Measurements from ENCODE around the gene AATF. TPM values are rescaled to one million over a fixed set of nuclear protein-coding genes. Genes with fewer than 3 reads are reported as not detected.

Gene AATF
- total and polyA plus RNA-seq, 2 donors (not counting 1 experiment from before 2014, with no cell fraction given) = 23.9 to 54.8 TPM

- peaks cover 43% of the 10 kb centered on the region for H3K27me3 Mint-ChIP-seq
- no peak overlapping the region for H3K4me3 ChIP-seq (ENCODE audit: control extremely low read depth in 1 of 5, extremely low read depth in 1 of 5, insufficient read depth in 1 of 5, low read depth in 2 of 5, low read length in 4 of 5)
- POLR2A ChIA-PET = no interaction called here
- no peak overlapping the region for H3K4me3 Mint-ChIP-seq
- peaks cover 38% of the 10 kb centered on the region for H3K79me2 ChIP-seq (ENCODE audit: control insufficient read depth, insufficient read depth, low read length)
- no peak for TF ChIP-seq EZH2 (IDR thresholded peaks at IDR 0.05; ENCODE audit: borderline replicate concordance, insufficient read depth, low read depth, low read length, poor library complexity, severe bottlenecking)
- TF ChIP-seq CTCF (IDR thresholded peaks at IDR 0.05) = no peak
- intact Hi-C loops (cut with micrococcal nuclease) = loop anchor here (5.0 to 10.0 kb wide), 6 partner anchors 224 to 1984 kb away; partner anchors contain the start of genes CCT6B, HNF1B, PEX12 and SOCS7
- H3K4me2 ChIP-seq (replicated peaks; ENCODE audit: low read depth, low read length, poor library complexity, severe bottlenecking) = no peak overlapping the region
- no peak for ATAC-seq (ENCODE audit: low read depth)
- peak; percentile 38 for DNase-seq
- no peak overlapping the region for H3K27ac Mint-ChIP-seq
- no peak overlapping the region for H3K27ac ChIP-seq (ENCODE audit: low read length in 2 of 2)
- CTCF ChIA-PET = no interaction called here
- WGBS (ENCODE audit: insufficient coverage) = 16% methylated on average over 28 of the region's 30 CpGs
- H3K4me1 ChIP-seq (ENCODE audit: control insufficient read depth in 2 of 2, insufficient read depth in 2 of 2, low read length in 2 of 2) = peaks cover 45 to 69% of the 10 kb centered on the region in 2 donors
- peaks cover 13% of the 10 kb centered on the region for H4K20me1 ChIP-seq (ENCODE audit: control insufficient read depth, insufficient read depth, low read length, poor library complexity, severe bottlenecking)
- no peak overlapping the region for H2AFZ ChIP-seq (ENCODE audit: insufficient read depth, low read depth, low read length, poor library complexity, severe bottlenecking)
- peaks cover 0 to 6% of the 10 kb centered on the region in 2 experiments for H3K36me3 ChIP-seq (replicated peaks in 1 of 2; ENCODE audit: control extremely low read depth in 1 of 2, control insufficient read depth in 1 of 2, extremely low read depth in 1 of 2, insufficient read depth in 2 of 2, low read length in 1 of 2)
- H3K27me3 ChIP-seq (replicated peaks in 1 of 4; ENCODE audit: control extremely low read depth in 1 of 4, control insufficient read depth in 3 of 4, insufficient read depth in 4 of 4, low read length in 3 of 4) = peaks cover 0 to 67% (median 63%) of the 10 kb centered on the region in 4 experiments
- H3K9ac ChIP-seq (ENCODE audit: low read length) = no peak overlapping the region
- peaks cover 40% of the 10 kb centered on the region for H3K4me1 Mint-ChIP-seq
- peaks cover 0 to 35% (median 9%) of the 10 kb centered on the region in 3 donors for H3K9me3 ChIP-seq (ENCODE audit: control extremely low read depth in 1 of 3, control insufficient read depth in 2 of 3, insufficient read depth in 1 of 3, low read length in 2 of 3)
- H3K9me3 Mint-ChIP-seq (ENCODE audit: insufficient read depth) = no peaks in the 10 kb centered on the region
These were observed 2.6 kb upstream of the AATF start for GRCh38 chr17:36945959-36946725.

DNA sequence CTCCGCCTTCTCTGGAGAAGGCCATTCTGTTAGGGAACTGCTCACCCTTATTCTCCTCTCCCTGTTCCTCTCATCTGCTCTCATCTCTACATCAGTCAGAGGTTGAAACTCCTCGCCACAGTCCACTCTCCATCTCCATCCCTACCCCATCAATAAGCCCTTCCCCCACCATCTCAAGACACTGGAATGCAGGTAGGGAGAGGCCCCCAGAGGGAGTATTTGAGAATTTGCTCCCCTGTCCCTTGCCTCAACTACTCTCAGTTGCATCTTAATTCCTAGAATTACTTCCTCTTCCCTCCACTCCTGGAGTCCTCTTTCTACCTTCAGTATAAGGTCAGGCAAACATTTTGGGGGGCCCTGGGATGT is 2.0 kb upstream of the AATF start:
- no peak overlapping the region for H3K4me2 ChIP-seq (replicated peaks; ENCODE audit: low read depth, low read length, poor library complexity, severe bottlenecking)
- peaks cover 0 to 10% of the 10 kb centered on the region in 2 experiments for H3K36me3 ChIP-seq (replicated peaks in 1 of 2; ENCODE audit: control extremely low read depth in 1 of 2, control insufficient read depth in 1 of 2, extremely low read depth in 1 of 2, insufficient read depth in 2 of 2, low read length in 1 of 2)
- Mint-ChIP-seq H3K27me3 (peaks cover 38% of the 10 kb centered on the region), H3K9me3 (ENCODE audit: insufficient read depth) (no peaks in the 10 kb centered on the region), H3K27ac (no peak overlapping the region), H3K4me3 (no peak overlapping the region), H3K4me1 (peaks cover 37% of the 10 kb centered on the region)
- TF ChIP-seq CTCF (IDR thresholded peaks at IDR 0.05) (no peak), EZH2 (IDR thresholded peaks at IDR 0.05; ENCODE audit: borderline replicate concordance, insufficient read depth, low read depth, low read length, poor library complexity, severe bottlenecking) (no peak)
- H4K20me1 ChIP-seq (ENCODE audit: control insufficient read depth, insufficient read depth, low read length, poor library complexity, severe bottlenecking) = peaks cover 11% of the 10 kb centered on the region
- ChIA-PET CTCF (no interaction called here), POLR2A (no interaction called here)
- no peak overlapping the region for H3K9ac ChIP-seq (ENCODE audit: low read length)
- DNase-seq (no peak), ATAC-seq (ENCODE audit: low read depth) (no peak)
- WGBS (ENCODE audit: insufficient coverage) = no CpG with 5 or more reads among the region's 2 CpGs
- no peak overlapping the region for H2AFZ ChIP-seq (ENCODE audit: insufficient read depth, low read depth, low read length, poor library complexity, severe bottlenecking)
- H3K9me3 ChIP-seq (ENCODE audit: control extremely low read depth in 1 of 3, control insufficient read depth in 2 of 3, insufficient read depth in 1 of 3, low read length in 2 of 3) = peaks cover 0 to 29% (median 7%) of the 10 kb centered on the region in 3 donors
- H3K79me2 ChIP-seq (ENCODE audit: control insufficient read depth, insufficient read depth, low read length) = peaks cover 39% of the 10 kb centered on the region
- intact Hi-C loops (cut with micrococcal nuclease) = loop anchor here (5.0 to 10.0 kb wide), 6 partner anchors 224 to 1984 kb away; partner anchors contain the start of genes CCT6B, HNF1B, PEX12 and SOCS7
- H3K27ac ChIP-seq (ENCODE audit: low read length in 2 of 2) = no peak overlapping the region
- peaks cover 0 to 61% (median 57%) of the 10 kb centered on the region in 4 experiments for H3K27me3 ChIP-seq (replicated peaks in 1 of 4; ENCODE audit: control extremely low read depth in 1 of 4, control insufficient read depth in 3 of 4, insufficient read depth in 4 of 4, low read length in 3 of 4)
- H3K4me3 ChIP-seq (ENCODE audit: control extremely low read depth in 1 of 5, extremely low read depth in 1 of 5, insufficient read depth in 1 of 5, low read depth in 2 of 5, low read length in 4 of 5) = no peak overlapping the region
- peaks cover 42 to 63% of the 10 kb centered on the region in 2 donors for H3K4me1 ChIP-seq (ENCODE audit: control insufficient read depth in 2 of 2, insufficient read depth in 2 of 2, low read length in 2 of 2)

Measured in B cell (primary cell).